Esophagus squamous epithelium (tissue), 4 donors: ENCODE results near the gene FRMPD3.

Source experiments
- POLR2A ChIP-seq, 4 donors: fragments of 450-650 bp; IDR thresholded peaks; one replicate each; pipeline ENCODE4 v1.6.1; 2017; ENCODE audit warnings: antibody characterized with exemption in 4 of 4, mild to moderate bottlenecking in 4 of 4, moderate library complexity in 3 of 4
- TF ChIP-seq, protein P1 (sequence below), 6 experiments: fragments of 450-650 bp in 4 of 6; fragments of 200-600 bp in 2 of 6; sonication (generic) in 2 of 6; IDR thresholded peaks; one replicate each; pipeline ENCODE4 v1.5.1; 2016 to 2019; ENCODE audit warnings: antibody characterized with exemption in 6 of 6, mild to moderate bottlenecking in 4 of 6, moderate library complexity in 4 of 6

- TF ChIP-seq, protein P1, sequence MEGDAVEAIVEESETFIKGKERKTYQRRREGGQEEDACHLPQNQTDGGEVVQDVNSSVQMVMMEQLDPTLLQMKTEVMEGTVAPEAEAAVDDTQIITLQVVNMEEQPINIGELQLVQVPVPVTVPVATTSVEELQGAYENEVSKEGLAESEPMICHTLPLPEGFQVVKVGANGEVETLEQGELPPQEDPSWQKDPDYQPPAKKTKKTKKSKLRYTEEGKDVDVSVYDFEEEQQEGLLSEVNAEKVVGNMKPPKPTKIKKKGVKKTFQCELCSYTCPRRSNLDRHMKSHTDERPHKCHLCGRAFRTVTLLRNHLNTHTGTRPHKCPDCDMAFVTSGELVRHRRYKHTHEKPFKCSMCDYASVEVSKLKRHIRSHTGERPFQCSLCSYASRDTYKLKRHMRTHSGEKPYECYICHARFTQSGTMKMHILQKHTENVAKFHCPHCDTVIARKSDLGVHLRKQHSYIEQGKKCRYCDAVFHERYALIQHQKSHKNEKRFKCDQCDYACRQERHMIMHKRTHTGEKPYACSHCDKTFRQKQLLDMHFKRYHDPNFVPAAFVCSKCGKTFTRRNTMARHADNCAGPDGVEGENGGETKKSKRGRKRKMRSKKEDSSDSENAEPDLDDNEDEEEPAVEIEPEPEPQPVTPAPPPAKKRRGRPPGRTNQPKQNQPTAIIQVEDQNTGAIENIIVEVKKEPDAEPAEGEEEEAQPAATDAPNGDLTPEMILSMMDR (IDR thresholded peaks at IDR 0.05), result no peak
- TF ChIP-seq POLR2A (IDR thresholded peaks at IDR 0.05), result no peak
These were observed 47.3 kb downstream of the FRMPD3 start for GRCh38 chrX:107496786-107497185.
